NCI-H2081 (cell line): ENCODE data around the gene SELENBP1.
A peak's percentile ranks its signal among the peaks of the same experiment; 100 is the strongest.

Source experiments
- DNase-seq, 2 experiments: peaks; one replicate each; lab custom pipeline; 2025; lab: John Stamatoyannopoulos, UW

The SELENBP1 gene

DNA sequence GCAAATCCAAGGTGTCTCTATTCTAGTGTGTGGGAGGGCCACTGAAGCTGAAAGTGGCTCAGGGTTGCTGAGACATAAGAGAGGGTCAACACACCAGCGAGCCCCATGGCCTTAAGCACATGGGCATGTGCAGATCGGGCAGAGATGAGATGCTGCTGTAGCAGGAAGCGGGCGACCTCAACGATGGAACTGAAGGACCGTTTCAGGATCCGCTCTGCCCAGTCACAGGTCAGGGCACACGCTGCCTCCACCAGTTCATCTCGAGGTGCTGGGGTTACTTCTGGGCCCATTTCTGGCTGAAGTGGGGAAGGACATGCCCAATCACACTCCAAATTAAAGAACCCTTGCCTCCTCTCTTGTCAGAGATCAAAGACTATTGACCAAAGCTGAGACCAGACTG lies 28.9 kb downstream of the SELENBP1 start:
- no peak for DNase-seq

GRCh38 chr1:151342569-151342968 lies 29.9 kb downstream of the SELENBP1 start:
- DNase-seq, result no peak

DNA sequence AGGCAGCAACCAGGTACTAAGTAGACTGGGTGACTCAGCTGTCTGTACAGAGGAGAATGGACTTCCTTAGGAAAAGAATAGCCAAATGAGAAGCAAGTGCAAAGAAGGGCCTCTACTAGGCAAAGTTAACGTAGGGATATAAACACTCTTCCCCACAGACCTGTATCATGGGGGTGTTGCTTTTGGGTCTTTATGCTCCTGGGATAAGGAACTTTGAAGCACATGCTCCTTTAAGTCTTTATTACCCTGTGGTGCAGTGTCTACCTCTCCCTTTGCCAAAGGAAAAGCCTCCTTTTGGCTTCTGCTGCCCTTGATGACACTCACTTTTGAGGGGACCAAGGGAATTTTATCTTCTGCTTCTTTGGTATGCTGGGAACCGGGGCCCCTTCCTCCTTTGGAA lies 30.5 kb downstream of the SELENBP1 start:
- no peak for DNase-seq

- peak; percentile 87 to 90 for DNase-seq
Observed at GRCh38 chr1:151340870-151341754, 31.4 kb downstream of the SELENBP1 start.

DNA sequence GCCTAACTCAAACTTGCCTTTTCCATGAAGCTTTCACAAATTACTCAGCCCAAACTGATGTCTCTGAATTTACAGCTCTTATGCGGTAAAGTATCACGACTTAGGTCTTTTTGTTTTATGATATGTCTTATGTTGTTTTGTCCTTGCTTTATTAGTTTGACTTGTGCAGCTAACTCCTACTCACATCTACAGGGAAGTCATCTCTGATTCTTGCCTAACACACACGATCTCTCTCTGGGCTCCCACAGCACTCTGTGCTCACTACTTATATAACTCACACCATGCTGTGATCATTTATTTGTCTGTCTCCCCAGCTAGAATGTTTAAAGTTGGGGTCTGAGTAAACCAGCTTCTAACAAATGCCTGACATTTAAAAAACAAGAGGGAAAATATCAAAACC lies 35.9 kb downstream of the SELENBP1 start:
- DNase-seq, result no peak

- DNase-seq, result no peak
Observed at GRCh38 chr1:151334822-151335221, 37.7 kb downstream of the SELENBP1 start.

- peak in 1 of 2 experiments; percentile 55 for DNase-seq
Observed at GRCh38 chr1:151327903-151328674, 44.4 kb downstream of the SELENBP1 start.

GRCh38 chr1:151327223-151327902 lies 45.1 kb downstream of the SELENBP1 start, which contains the start of gene PI4KB:
Gene PI4KB (minus strand): TSS chr1:151327416. CDS start chr1:151316481, 10,935 bp downstream.
- peak; percentile 100 for DNase-seq

DNA sequence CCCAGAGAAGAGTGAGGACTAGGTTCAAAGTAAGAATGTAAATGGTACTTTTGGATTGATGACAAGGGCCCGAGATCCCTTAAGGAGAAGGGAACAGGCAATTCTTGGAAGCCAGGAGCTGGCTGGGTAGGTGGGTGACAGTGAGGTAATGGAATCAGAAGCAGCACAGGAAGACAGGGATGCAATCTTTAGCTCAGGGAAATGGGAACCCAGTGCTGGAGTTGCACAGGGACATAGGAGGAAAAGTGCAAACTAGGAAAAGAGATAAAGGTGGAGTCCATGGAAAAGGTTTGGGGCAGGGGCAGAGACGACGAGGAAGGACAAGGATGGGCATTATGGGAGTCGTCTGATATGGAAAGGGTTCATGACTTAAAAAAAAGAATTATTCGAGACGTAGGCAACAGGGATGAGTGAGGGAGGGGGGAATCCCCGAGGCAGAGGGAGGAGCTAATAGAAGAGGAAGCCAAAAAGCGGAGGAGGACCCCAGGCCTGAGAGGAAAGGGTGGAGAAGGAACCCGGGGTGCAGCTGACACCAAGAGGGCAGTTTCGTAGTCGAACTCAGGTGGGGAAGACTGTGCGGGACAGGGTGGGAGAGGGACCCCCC lies 45.8 kb downstream of the SELENBP1 start:
- peak; percentile 29 to 49 for DNase-seq

- DNase-seq, result no peak
Observed at GRCh38 chr1:151325646-151326429, 46.7 kb downstream of the SELENBP1 start.

DNA sequence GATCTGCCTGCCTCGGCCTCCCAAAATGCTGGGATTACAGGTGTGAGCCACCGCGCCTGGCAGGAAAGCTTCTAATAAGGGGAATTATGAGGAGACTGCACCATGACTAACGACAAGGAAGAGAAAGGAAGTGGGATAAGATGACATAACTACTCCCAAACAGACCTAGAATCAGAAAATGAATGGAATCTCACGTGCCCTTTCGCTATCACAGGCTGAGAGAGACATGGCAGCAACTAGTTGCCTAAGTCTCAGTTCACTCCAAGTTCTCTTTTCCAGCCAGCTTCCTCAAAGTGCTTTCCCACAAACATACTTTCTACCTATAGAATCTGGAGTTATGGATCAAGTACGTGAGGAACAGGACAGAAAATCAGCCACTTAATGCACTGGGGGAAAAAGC lies 47.3 kb downstream of the SELENBP1 start:
- DNase-seq, result no peak

- no peak for DNase-seq
Observed at GRCh38 chr1:151324390-151324930, 48.0 kb downstream of the SELENBP1 start.

DNA sequence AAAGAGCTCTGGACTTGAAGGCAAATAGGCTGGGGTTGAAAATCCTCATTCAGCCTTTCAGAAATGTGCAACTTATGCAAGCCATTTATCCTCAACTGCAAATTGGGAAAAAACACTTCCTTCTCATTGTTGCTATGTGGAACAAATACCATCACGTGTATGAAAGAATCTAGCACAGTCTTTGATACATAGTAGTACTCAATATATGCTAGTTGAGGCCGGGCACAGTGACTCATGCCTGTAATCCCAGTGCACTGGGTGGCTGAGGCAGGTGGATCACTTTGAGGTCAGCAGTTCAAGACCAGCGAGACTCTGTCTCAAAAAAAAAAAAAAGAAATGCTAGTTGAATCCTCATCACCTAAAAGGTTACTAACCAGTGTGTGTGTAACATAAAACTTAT lies 53.5 kb downstream of the SELENBP1 start:
- no peak for DNase-seq

DNA sequence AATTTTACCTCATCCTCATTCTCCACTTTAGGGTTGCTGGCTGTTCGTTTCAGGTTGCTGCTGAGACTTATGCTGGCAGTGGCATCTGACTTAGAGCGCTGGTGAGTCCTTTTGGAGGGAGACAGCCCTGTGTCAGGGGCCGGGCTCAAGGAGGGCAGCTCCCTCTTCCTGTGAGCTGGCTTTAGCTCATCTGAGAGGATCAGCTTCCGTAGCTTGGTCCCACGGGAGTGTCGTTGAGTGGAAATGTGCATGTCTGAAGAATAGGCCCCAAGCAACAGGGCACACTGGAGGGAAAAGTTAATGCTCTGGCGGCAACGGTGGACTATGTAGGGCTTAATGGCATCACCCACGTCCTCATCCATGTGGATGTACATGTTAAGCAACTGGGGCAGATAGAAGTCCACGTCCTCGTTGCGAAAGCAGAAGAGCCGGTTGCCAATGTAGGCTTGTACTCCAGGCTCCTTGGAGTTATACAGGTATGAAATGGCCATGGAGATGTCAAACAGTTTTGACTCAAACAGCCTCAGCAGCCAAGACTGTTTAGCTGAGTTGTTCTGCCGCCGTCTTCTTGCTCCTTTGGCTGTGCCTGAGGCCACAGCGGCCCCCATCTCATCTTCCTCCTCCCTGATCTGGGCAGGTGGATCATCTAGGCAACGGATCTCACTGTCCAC lies 56.8 kb downstream of the SELENBP1 start:
- DNase-seq, result no peak
